IPS-18c (cell line): ENCODE measurements around the gene CNPY1.
"Not testable (repeated sequence)": the region's sequence is repeated elsewhere in the genome, so short reads cannot be mapped to it uniquely, and the experiment has no call there.

Source experiments
- H3K4me3 ChIP-seq: 2 replicates; pipeline ENCODE4 v1.7.0; 2013; ENCODE audit warnings: low read depth, mild to moderate bottlenecking, low read length, moderate library complexity; ENCODE audit not compliant: insufficient read depth
- H3K9me3 ChIP-seq: one replicate; pipeline ENCODE4 v1.6.1; 2013; ENCODE audit warnings: mild to moderate bottlenecking, low read length, moderate library complexity; ENCODE audit not compliant: control insufficient read depth, insufficient read depth

CNPY1 gene

DNA sequence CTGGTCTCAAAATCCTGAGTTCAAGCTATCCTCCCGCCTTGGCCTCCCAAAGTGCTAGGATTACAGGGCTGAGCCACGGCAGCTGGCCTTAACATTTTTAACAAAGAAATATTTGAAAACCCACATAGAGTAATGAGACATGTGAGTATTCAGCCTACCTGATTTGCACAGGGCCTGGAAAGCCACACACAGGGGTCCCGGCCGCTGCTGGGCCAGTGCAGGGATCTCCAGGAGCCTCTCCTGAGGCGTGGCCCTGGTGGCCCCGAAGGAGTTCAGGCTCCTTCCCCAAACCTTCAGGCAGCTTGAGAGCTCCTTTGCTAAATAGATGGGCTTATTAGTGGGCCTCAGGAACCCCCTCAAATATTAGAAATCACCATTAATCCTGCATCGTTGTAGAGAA lies 18.7 kb downstream of the CNPY1 start:
- no peaks in the 10 kb centered on the region for H3K9me3 ChIP-seq
- H3K4me3 ChIP-seq, result no peak overlapping the region

DNA sequence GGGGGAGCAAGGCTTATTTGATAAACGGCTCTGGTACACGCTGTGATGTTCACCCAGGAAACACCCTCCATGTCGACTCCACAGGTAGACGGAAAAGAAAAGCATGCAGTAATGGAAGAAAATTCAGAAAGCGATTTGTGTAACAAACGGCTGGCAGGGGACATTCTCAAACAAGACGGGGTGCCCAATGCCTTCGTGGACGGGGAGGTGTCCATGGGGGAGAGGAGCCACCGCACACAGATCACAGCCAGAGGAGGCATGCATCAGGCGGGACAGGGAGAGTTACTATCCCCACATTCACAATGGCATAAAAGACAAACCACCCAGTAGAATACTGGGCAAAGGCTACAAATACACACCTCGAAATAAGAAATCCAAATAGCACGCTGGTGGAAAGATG lies 20.1 kb downstream of the CNPY1 start:
- H3K4me3 ChIP-seq, result no peak overlapping the region
- no peaks in the 10 kb centered on the region for H3K9me3 ChIP-seq

DNA sequence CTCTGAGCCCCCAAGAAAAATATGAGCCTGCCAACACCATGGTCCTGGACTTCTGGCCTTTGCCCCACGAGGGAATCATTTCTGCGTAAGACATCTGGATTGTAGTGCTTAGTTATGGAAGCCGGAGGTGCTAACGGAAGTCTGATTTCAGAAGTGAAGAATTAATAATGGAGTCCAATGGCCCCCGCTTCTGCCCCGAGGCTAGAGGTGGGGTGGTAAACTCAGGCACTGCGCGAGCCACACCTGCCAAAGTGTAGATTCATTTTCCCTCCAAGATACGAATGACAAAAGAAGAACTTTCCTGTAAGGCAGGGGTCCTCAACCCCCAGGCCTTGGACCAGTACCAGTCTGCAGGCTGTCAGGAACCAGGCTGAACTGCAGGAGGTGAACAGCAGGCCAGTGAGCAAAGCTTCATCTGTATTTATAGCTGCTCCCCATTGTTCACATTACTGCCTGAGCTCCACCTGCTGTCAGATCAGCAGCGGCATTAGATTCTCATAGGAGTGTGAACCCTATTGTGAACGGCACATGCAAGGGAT lies 22.3 kb downstream of the CNPY1 start:
- Histone ChIP-seq H3K9me3 (no peaks in the 10 kb centered on the region), H3K4me3 (no peak overlapping the region)

DNA sequence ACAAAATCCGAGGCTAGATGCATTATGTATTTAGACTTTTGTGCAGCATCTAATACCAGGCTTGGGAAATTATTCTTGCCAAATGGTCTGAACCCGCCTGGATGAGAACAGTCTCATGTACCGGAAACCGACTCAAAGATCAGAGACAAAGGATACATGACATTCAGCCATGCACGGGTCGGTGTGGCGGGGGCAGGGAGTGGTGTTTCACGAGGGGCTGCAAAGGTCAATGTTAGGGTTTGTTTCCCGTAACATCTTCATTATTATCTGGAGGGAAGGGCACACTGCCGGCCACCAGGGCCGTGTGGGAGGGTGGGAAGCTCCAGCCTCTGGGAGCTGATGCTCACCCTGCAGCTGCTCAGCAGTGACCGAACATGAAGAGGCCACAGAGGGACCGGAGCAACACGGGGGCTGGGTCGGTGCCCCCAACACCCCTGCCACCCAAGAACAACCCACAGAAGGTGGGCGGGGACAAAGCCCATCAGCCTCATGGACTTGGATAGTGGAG lies 23.1 kb downstream of the CNPY1 start:
- Histone ChIP-seq H3K4me3 (no peak overlapping the region), H3K9me3 (no peaks in the 10 kb centered on the region)

DNA sequence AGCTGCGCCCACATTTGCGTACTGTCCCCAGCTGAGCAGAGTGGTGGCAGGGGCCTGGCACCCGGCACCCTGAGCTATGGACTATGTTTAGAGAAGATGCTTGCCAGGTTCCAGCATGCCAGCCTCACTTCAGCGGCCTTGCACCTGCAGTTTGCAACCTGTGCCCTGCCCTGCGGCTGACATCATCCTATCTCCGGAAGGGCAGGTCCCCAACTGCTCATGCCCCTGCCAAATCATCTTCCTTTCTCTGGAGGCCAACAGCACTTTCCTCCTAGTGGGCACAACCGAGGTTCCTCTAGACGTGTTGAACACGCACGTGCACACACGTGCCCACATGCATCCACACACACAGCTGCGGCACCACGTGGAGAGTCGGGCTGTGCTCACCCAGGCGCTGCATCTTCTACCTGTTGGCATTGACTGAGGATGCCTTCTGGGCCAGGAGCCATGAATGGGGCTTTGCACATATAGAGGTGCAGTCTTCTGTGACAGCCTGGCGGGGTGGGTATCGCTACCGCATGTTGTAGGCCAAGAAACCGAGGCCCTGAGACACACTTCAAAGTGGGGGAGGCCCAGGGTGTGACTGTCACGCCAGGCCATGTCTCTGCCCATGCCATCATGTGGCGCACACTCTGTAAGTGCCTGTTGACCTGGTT lies 24.5 kb downstream of the CNPY1 start:
- H3K4me3 ChIP-seq, result no peak overlapping the region
- H3K9me3 ChIP-seq, result no peaks in the 10 kb centered on the region

DNA sequence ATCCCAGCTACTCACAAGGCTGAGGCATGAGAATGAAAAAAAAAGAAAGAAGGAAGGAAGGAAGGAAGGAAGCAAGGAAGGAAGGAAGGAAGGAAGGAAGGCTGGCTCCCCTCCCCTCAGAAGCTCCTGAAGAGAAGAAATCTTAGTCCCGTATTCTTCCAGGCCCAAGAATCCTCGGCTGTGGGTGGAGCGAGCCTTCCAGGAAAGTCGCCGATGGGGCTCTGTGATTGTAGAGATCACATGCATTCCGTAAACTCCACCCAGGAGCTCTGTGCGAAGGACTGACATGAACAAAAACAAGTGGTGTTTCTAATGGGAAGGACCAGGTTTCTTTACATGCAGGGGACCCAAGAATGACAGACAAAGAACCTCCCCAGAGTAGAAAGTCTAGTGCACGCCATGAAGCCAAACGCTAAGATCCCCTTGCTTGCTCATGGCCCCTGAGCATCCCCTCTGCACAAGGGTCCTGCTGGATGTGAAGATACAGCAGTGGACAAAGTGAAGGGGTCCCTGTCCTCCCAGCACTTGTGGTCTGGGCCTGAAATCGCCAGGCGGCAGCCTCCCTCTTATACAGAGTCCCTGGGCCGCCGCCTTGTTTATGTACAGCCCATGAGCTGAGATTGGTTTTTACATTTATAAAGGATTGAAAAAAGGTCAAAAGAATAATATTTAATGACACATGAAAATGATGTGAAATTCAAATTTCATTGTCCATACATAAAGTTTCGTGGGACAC lies 25.2 kb downstream of the CNPY1 start:
- no peak overlapping the region for H3K4me3 ChIP-seq
- H3K9me3 ChIP-seq, result no peaks in the 10 kb centered on the region

DNA sequence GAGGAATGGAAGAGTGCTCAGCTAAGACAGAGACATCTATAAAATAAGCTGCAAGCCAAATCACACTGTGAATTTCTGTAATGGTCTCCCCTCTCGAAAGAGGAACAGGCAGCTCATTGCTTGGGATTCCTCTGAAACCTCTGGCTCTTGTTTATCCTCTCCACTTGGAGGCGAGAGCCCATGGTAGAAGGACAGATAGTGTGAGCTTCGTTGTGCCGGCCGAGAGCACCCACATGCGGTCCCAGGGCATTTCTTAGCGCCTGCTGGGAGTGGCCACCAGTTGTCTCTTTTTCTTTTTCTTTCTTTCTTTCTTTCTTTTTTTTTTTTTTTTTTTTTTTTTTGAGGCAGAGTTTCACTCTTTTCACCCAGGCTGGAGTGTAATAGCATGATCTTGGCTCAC lies 26.2 kb downstream of the CNPY1 start:
- H3K4me3 ChIP-seq, result no peak overlapping the region
- H3K9me3 ChIP-seq, result no peaks in the 10 kb centered on the region

DNA sequence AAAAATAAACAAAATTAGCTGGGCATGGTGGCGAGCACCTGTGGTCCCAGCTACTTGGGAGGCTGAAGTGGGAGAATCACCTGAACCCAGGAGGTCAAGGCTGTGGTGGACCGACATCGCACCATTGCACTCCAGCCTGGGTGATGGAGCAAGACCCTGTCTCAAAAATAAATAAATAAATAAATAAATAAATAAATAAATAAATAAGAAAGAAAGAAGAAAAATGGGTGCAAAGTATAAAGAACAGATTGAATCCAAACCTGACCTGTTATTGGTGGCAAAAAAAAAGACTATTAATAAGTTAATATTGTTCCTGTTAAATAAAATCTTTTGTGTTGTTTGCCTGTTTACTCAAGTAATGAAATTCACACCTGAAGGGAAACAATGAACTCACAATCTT lies 27.0 kb downstream of the CNPY1 start:
- H3K9me3 ChIP-seq, H3K4me3 ChIP-seq: not testable (repeated sequence)

DNA sequence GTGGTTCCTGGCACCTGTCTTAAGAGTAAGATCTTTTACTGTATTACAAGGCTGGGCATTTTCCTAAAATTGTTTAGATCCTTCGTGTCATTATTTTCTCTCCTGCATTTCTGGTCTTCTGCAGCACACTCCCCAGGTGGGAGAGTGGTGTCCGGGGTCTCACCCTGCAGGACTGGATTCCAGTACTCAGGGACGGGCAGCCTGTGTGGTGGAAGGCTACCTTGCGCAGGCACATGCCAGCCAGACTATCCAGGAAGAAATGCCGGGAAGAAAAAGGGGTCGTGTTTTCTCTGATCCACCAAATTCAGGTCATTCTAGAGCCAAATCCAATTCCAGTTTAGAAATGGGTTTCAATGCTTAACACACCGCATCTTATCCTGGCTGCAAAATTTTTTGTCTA lies 27.7 kb downstream of the CNPY1 start:
- H3K4me3 ChIP-seq, result no peak overlapping the region
- H3K9me3 ChIP-seq, result no peaks in the 10 kb centered on the region

DNA sequence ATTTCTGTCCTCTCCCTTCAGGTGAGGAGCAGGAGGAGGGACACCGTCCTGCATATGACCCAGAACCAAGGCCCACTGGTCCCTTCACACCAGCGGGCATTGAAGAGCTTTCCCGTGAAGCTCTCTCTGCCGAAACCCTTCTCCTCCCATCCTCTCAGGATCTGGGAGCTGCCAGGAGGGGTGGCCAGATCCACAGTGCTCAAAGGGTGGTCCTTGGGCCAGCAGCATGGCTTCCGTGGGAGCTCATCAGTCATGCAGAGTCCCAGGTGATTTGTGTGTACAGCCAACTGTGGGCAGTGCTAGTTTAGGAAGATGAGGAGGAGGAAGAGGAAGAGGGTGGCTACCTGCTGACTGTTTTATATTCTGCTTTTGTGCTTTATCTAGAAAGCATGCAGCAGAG lies 28.4 kb downstream of the CNPY1 start:
- Histone ChIP-seq H3K9me3 (no peaks in the 10 kb centered on the region), H3K4me3 (no peak overlapping the region)

DNA sequence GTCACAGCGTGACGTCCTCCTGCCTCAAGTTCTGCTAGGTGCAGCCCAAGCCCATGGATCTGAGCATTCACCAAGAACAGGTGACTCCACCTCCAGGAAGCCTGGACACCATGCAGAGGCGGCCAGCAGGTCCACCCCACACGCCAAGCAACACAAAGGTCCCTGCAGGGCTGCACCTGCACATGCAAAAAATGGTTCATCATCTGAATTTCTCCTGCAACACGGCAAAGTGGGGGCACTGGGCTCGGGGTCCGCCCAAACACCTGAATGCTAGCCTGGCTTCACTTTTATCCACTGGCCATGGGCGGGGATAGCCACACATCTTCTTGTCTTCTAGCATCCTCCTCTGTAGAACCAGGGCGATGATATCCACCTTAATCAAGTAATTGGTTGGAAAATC lies 28.9 kb downstream of the CNPY1 start:
- H3K4me3 ChIP-seq, result no peak overlapping the region

DNA sequence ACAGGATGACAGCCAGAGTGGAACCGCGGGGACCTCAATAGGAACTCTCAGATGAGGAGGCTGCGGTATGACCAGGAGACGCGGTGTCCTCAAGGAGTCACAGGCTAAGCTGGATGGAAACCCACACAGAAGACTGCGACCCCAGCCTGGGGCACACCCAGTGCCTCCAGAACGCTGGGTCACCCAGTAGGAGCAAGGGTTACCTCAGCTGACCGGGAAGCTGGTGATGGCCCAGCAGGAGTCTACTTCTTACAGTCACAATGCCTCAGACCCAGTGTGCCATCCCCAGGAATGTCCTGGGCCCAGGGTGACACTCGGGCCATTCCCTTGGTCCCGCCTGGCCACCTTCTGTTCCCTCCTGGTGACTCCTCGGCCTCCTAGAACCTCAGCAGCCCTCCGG lies 29.9 kb downstream of the CNPY1 start:
- Histone ChIP-seq H3K4me3 (no peak overlapping the region), H3K9me3 (no peaks in the 10 kb centered on the region)

More for the DNA sequence above, 28.9 kb downstream of the CNPY1 start:
- H3K9me3 ChIP-seq, result no peaks in the 10 kb centered on the region

DNA sequence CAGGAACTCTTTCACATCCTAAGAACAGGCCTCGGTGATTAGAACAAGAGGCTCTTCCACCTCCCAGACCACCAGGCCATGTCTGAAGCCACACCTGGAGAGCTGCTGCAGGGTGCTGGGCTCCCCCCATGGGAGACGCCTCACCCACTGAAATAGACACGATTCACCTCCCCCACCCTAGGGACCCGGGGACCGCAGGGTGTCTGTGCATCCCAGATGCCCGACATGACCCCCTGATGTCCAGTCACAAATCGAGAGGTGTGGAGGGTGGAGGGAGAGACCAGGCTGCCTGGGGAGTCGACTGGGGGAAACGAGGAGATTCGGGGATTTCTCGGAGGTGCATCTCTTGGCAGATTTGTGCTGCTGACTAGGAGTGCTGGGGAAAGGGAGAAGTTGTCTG lies 31.0 kb downstream of the CNPY1 start:
- Histone ChIP-seq H3K9me3 (no peaks in the 10 kb centered on the region), H3K4me3 (no peak overlapping the region)

DNA sequence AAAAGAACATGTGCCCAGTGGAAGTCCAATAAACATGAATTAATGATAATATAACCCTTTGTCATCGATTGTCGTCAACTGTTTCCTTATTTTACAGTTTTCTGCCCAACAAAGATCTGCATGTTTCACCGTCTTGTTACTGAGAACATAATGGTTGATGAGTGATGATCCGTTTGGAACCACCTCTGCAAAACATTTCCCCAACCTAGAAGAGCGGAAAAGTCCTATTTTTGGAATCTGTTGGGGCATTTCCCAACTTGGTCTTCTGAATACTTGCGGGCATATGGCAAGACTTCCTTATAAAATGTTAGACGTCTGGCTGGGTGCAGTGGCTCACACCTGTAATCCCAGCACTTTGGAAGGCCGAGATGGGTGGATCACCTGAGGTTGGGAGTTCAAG lies 32.1 kb downstream of the CNPY1 start:
- H3K4me3 ChIP-seq, result no peak overlapping the region
- no peaks in the 10 kb centered on the region for H3K9me3 ChIP-seq

DNA sequence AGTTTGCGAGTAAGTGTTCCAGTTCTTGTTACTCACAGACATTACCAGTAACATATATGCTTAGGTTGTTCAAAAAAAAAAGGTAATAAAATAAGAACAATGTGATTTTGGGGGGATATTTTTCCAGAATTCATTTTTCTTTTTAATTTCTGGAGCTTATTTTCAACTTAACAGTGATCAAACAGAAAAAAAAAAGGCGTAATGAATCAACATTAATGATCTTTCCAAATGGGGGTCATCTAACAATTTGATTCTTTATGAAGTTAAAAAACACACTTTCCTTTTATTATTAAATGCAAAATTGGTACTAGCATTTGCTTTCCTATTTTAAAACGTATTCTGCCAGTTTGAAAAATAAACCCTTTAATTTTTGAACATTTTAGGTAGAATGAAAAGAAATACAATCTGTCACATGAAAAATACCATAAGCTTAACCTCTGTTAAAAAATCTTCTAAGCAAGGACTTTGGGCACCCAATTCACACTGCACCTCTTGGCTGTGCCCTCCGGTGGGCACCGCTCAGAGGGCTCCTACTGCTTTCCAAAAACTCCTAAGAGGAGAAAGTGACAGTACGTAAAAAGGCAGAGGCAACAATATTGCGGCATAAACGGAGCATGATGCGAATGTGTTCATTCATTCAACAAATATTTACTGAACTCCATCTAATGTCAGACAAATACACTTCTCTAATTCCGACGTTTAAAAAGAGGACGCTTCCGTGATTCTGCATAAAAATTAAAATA lies 32.6 kb downstream of the CNPY1 start:
- H3K9me3 ChIP-seq, result no peaks in the 10 kb centered on the region
- H3K4me3 ChIP-seq, result no peak overlapping the region

DNA sequence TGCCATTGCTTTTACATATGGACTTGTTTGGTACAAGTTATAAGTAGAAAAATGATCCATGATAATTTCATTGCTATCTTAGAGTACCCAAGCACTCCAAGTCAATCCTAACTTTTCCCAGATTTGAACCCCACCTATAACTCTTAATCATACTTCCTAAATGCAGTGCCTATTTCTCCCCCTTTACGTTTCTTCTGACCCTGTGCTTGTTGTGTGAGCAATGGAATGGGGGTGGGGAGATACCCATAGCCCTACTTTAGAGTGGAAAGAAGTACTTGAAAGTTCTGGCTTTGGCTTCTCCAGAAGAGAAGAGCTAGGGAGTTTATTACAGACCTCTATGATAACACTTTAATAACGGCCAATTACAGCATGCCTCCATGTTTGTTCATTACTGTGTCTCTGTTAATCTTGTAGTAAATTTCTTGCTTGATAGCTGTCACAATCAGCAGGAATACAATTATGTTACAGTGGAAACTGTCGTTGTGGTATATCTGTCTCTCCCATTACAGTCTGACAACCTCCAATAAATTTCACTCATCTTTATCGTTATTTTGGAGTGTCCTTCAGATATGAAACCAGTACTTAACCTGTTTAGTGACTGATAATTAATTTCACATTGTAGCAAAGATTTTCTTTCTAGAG lies 34.0 kb downstream of the CNPY1 start:
- H3K9me3 ChIP-seq, result no peaks in the 10 kb centered on the region
- no peak overlapping the region for H3K4me3 ChIP-seq

DNA sequence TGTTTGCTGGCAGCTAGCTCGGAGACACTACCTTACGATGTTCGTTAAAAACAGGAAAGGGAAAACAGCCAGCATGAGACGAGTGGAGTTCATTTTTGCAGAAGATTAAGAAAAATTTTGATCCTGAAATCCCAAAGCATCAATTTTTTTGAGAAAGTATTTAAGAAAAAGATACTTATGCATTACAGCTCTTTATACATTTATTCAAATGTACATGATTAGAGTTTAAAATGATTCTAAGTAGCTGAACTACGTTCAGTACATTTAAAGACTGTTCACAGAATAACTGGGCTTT lies 34.7 kb downstream of the CNPY1 start:
- Histone ChIP-seq H3K4me3 (no peak overlapping the region), H3K9me3 (no peaks in the 10 kb centered on the region)
